Esophagus squamous epithelium (tissue), 5 donors: ENCODE data around the gene FEM1B. TPM values are rescaled to one million over a fixed set of nuclear protein-coding genes. Genes with fewer than 3 reads are reported as not detected.

Source experiments
- DNase-seq: peaks from one replicate; lab custom pipeline; 2025; lab: John Stamatoyannopoulos, UW
- H3K27ac ChIP-seq, 4 donors: fragments of 200-600 bp; sonication (generic); one replicate each; pipeline ENCODE4 v1.5.1; 2016 to 2019; ENCODE audit warnings: mild to moderate bottlenecking in 1 of 4
- H3K27me3 ChIP-seq, 4 donors: fragments of 200-600 bp; sonication (generic); 1 replicate in 3 of 4; 2 replicates in 1 of 4; pipeline versions ENCODE4 v1.5.1 to v1.6.0; 2017 to 2021; ENCODE audit warnings: antibody characterized with exemption in 1 of 4
- H3K36me3 ChIP-seq, 3 donors: fragments of 200-600 bp; sonication (generic); one replicate each; pipeline ENCODE4 v1.5.1; 2016 to 2019
- H3K4me1 ChIP-seq, 3 donors: fragments of 200-600 bp; sonication (generic); one replicate each; pipeline ENCODE4 v1.5.1; 2017 to 2019
- H3K4me3 ChIP-seq, 4 donors: fragments of 200-600 bp; sonication (generic); 1 replicate in 3 of 4; 2 replicates in 1 of 4; pipeline ENCODE4 v1.5.1; 2016 to 2019; ENCODE audit warnings: mild to moderate bottlenecking in 2 of 4, moderate library complexity in 1 of 4
- H3K9me3 ChIP-seq, 3 donors: fragments of 200-600 bp; sonication (generic); one replicate each; pipeline ENCODE4 v1.5.1; 2016 to 2019
- CTCF ChIP-seq, 6 experiments: fragments of 450-650 bp in 4 of 6; fragments of 200-600 bp in 2 of 6; sonication (generic) in 2 of 6; IDR thresholded peaks; one replicate each; pipeline ENCODE4 v1.5.1; 2016 to 2019; ENCODE audit warnings: antibody characterized with exemption in 6 of 6, mild to moderate bottlenecking in 4 of 6, moderate library complexity in 4 of 6
- POLR2A ChIP-seq, 4 donors: fragments of 450-650 bp; IDR thresholded peaks; one replicate each; pipeline ENCODE4 v1.6.1; 2017; ENCODE audit warnings: antibody characterized with exemption in 4 of 4, mild to moderate bottlenecking in 4 of 4, moderate library complexity in 3 of 4
- WGBS, 2 donors: methylation state at CpG; one replicate each; pipeline ENCODE4 v1.1.5; 2018; 5-methylcytosine and 5-hydroxymethylcytosine counted together
- intact Hi-C: fragments of 100-400 bp; cut with DNase I; formaldehyde crosslinking; loops from one replicate; pipeline ENCODE4 v1.15.0; 2022
- total RNA-seq, 4 donors: library from RNA; depleted of rRNA; stranded (reverse); fragments of >200 nt; gene quantifications; one replicate each; pipeline ENCODE4 v1.1.0, GENCODE V29; 2016
- donor health status: DM: yes; HTN: yes; CAD: no.

The FEM1B gene
- total RNA-seq, 4 donors from 2014 or later = 32.3 to 64.4 (median 46.8) TPM

- 61 to 69% methylated on average over 5 of the region's 5 CpGs for WGBS, 2 donors
- Histone ChIP-seq H3K36me3 (no peaks in the 10 kb centered on the region), H3K27me3 (no peaks in the 10 kb centered on the region), H3K27ac (no peak overlapping the region), H3K4me3 (no peak overlapping the region), H3K4me1 (peaks cover 6 to 49% (median 7%) of the 10 kb centered on the region in 3 donors), H3K9me3 (no peaks in the 10 kb centered on the region)
- DNase-seq = no peak
- TF ChIP-seq CTCF (IDR thresholded peaks at IDR 0.05) (no peak), POLR2A (IDR thresholded peaks at IDR 0.05) (no peak)
- intact Hi-C loops = no loop called here
Measured at GRCh38 chr15:68262514-68263356, 14.8 kb upstream of the FEM1B start.

- no peaks in the 10 kb centered on the region for H3K27me3 ChIP-seq
Measured at GRCh38 chr15:68264282-68264681, 13.3 kb upstream of the FEM1B start.

GRCh38 chr15:68265081-68265480, 12.5 kb upstream of the FEM1B start:
- TF ChIP-seq POLR2A (IDR thresholded peaks at IDR 0.05) (no peak), CTCF (IDR thresholded peaks at IDR 0.05) (no peak)
- 36 to 47% methylated on average over 4 of the region's 4 CpGs for WGBS, 2 donors
- H3K4me3 ChIP-seq = no peak overlapping the region

More at GRCh38 chr15:68264282-68264681, 13.3 kb upstream of the FEM1B start:
- no peak for DNase-seq
- Histone ChIP-seq H3K4me1 (peaks cover 7 to 63% (median 9%) of the 10 kb centered on the region in 3 donors), H3K27ac (peak overlapping the region in 3 of 4 donors; percentile 72 to 86 (median 82)), H3K9me3 (no peaks in the 10 kb centered on the region), H3K36me3 (no peaks in the 10 kb centered on the region), H3K4me3 (no peak overlapping the region)
- intact Hi-C loops = no loop called here
- 41 to 47% methylated on average over 2 of the region's 2 CpGs for WGBS, 2 donors
- no peak for TF ChIP-seq POLR2A (IDR thresholded peaks at IDR 0.05)
- no peak for TF ChIP-seq CTCF (IDR thresholded peaks at IDR 0.05)

GRCh38 chr15:68265674-68266073, 11.9 kb upstream of the FEM1B start:
- H3K4me3 ChIP-seq = no peak overlapping the region
- 43 to 50% methylated on average over 3 of the region's 3 CpGs for WGBS, 2 donors
- no peaks in the 10 kb centered on the region for H3K9me3 ChIP-seq
- DNase-seq = no peak
- TF ChIP-seq CTCF (IDR thresholded peaks at IDR 0.05) = no peak
- TF ChIP-seq POLR2A (IDR thresholded peaks at IDR 0.05) = no peak
- H3K27ac ChIP-seq = peak overlapping the region; percentile 11 to 86 (median 77)
- H3K36me3 ChIP-seq = no peaks in the 10 kb centered on the region
- no peaks in the 10 kb centered on the region for H3K27me3 ChIP-seq
- intact Hi-C loops = no loop called here
- peaks cover 6 to 59% (median 9%) of the 10 kb centered on the region in 3 donors for H3K4me1 ChIP-seq

More at GRCh38 chr15:68265081-68265480, 12.5 kb upstream of the FEM1B start:
- no peak for DNase-seq
- peak overlapping the region in 3 of 4 donors; percentile 72 to 86 (median 82) for H3K27ac ChIP-seq
- no peaks in the 10 kb centered on the region for H3K9me3 ChIP-seq
- intact Hi-C loops = no loop called here
- H3K27me3 ChIP-seq = no peaks in the 10 kb centered on the region
- peaks cover 6 to 57% (median 9%) of the 10 kb centered on the region in 3 donors for H3K4me1 ChIP-seq
- H3K36me3 ChIP-seq = no peaks in the 10 kb centered on the region

- TF ChIP-seq CTCF (IDR thresholded peaks at IDR 0.05) (no peak), POLR2A (IDR thresholded peaks at IDR 0.05) (no peak)
- Histone ChIP-seq H3K27me3 (no peaks in the 10 kb centered on the region), H3K4me1 (peaks cover 19 to 87% (median 23%) of the 10 kb centered on the region in 3 donors), H3K27ac (peak overlapping the region in 3 of 4 donors; percentile 20 to 69 (median 59)), H3K36me3 (no peaks in the 10 kb centered on the region), H3K9me3 (no peaks in the 10 kb centered on the region), H3K4me3 (no peak overlapping the region)
- 18 to 26% methylated on average over 3 of the region's 3 CpGs for WGBS, 2 donors
- intact Hi-C loops = no loop called here
- no peak for DNase-seq
Measured at GRCh38 chr15:68268405-68268804, 9.1 kb upstream of the FEM1B start.
